PC-9 (cell line): ENCODE measurements around the gene PKHD1.

Source experiments
- EZH2 ChIP-seq: fragments of 200-600 bp; sonication (generic); IDR thresholded peaks from 2 replicates; pipeline ENCODE4 v1.8.0; 2017; ENCODE audit warnings: antibody characterized with exemption, low read depth
- TF ChIP-seq, protein P1 (sequence below): fragments of 200-600 bp; sonication (generic); conservative IDR thresholded peaks from 2 replicates; pipeline ENCODE4 v1.6.1; 2017; ENCODE audit warnings: mixed run types, antibody characterized with exemption, mild to moderate bottlenecking, moderate library complexity

DNA sequence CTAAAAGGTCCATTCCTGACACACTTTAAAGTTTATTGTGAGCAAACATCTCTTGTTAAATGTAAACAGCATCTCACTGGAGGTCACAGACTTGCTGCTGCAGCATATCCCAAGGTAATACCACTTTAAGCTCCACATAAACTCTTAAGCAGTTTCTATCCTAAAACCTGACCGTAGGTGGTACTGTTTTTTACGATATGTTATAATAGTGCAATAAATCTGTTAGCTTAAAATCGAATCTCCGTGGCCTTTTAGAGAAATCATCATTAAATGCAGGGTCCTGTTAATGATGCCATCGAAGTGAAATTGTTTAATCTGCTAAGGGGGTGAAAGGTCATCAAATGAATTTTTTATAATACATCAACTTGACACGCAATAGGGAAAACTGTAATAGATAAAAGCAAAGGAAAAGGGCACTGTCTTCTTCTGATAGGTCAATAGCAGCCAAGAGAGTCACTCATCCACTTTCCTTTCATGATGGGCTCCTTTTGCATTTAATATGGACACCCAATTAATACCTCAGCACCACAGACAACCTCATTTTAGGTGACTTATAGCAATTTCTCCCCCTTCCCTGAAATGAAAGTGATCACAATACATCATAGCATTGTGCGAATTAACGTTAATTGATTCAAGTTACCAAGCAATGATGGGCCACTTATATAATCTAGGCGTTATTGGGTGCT lies 436.1 kb downstream of the PKHD1 start:
- TF ChIP-seq, protein P1, sequence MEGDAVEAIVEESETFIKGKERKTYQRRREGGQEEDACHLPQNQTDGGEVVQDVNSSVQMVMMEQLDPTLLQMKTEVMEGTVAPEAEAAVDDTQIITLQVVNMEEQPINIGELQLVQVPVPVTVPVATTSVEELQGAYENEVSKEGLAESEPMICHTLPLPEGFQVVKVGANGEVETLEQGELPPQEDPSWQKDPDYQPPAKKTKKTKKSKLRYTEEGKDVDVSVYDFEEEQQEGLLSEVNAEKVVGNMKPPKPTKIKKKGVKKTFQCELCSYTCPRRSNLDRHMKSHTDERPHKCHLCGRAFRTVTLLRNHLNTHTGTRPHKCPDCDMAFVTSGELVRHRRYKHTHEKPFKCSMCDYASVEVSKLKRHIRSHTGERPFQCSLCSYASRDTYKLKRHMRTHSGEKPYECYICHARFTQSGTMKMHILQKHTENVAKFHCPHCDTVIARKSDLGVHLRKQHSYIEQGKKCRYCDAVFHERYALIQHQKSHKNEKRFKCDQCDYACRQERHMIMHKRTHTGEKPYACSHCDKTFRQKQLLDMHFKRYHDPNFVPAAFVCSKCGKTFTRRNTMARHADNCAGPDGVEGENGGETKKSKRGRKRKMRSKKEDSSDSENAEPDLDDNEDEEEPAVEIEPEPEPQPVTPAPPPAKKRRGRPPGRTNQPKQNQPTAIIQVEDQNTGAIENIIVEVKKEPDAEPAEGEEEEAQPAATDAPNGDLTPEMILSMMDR, result no peak
- TF ChIP-seq EZH2, result no peak
